H54 (cell line): Measurements from ENCODE around the gene POU6F2.
A peak's percentile ranks its signal among the peaks of the same experiment; 100 is the strongest.

Experiments used
- DNase-seq: peaks from one replicate; pipeline ENCODE4 v3.0.0; 2011; ENCODE audit warnings: low spot score, mixed read lengths; ENCODE audit not compliant: insufficient read length
- FAIRE-seq: peaks from 3 replicates; lab custom pipeline; 2011; peaks lifted over from hg19 to GRCh38; lab: Jason Lieb, UNC
- POLR2A ChIP-seq: IDR thresholded peaks from 2 replicates; pipeline ENCODE4 v1.6.1; 2011; ENCODE audit warnings: low read depth, mild to moderate bottlenecking, low read length

The POU6F2 gene

GRCh38 chr7:39480901-39481300, 503.2 kb downstream of the POU6F2 start:
- no peak for FAIRE-seq
- no peak for DNase-seq
- TF ChIP-seq POLR2A: no peak

- no peak for TF ChIP-seq POLR2A
- FAIRE-seq (no peak), DNase-seq (no peak)
Observed at GRCh38 chr7:39488467-39489393, 511.0 kb downstream of the POU6F2 start.

- no peak for FAIRE-seq
Observed at GRCh38 chr7:39490296-39490695, 512.6 kb downstream of the POU6F2 start.

GRCh38 chr7:39493934-39494333, 516.2 kb downstream of the POU6F2 start:
- TF ChIP-seq POLR2A: no peak
- DNase-seq: no peak
- no peak for FAIRE-seq

More at GRCh38 chr7:39490296-39490695, 512.6 kb downstream of the POU6F2 start:
- DNase-seq: no peak
- TF ChIP-seq POLR2A: no peak

GRCh38 chr7:39501358-39501757, 523.6 kb downstream of the POU6F2 start:
- no peak for DNase-seq
- no peak for FAIRE-seq
- TF ChIP-seq POLR2A: no peak

- no peak for TF ChIP-seq POLR2A
Observed at GRCh38 chr7:39504963-39505362, 527.3 kb downstream of the POU6F2 start.

GRCh38 chr7:39507866-39508551, 530.3 kb downstream of the POU6F2 start:
- TF ChIP-seq POLR2A: no peak
- no peak for DNase-seq
- no peak for FAIRE-seq

More at GRCh38 chr7:39504963-39505362, 527.3 kb downstream of the POU6F2 start:
- peak; percentile 66 for DNase-seq
- FAIRE-seq: peak; percentile 88

GRCh38 chr7:39509436-39509835, 531.7 kb downstream of the POU6F2 start:
- TF ChIP-seq POLR2A: no peak
- no peak for FAIRE-seq
- no peak for DNase-seq

GRCh38 chr7:39509912-39510311, 532.2 kb downstream of the POU6F2 start:
- DNase-seq (no peak), FAIRE-seq (no peak)
- TF ChIP-seq POLR2A: no peak

- DNase-seq (no peak), FAIRE-seq (no peak)
- TF ChIP-seq POLR2A: no peak
Observed at GRCh38 chr7:39510864-39511354, 533.2 kb downstream of the POU6F2 start.

- no peak for DNase-seq
- TF ChIP-seq POLR2A: no peak
- FAIRE-seq: no peak
Observed at GRCh38 chr7:39515534-39516228, 538.0 kb downstream of the POU6F2 start.

GRCh38 chr7:39516498-39516897, 538.8 kb downstream of the POU6F2 start:
- TF ChIP-seq POLR2A: no peak
- FAIRE-seq (no peak), DNase-seq (no peak)

- no peak for DNase-seq
- no peak for FAIRE-seq
- no peak for TF ChIP-seq POLR2A
Observed at GRCh38 chr7:39517240-39517639, 539.5 kb downstream of the POU6F2 start.
